ENCODE results near the gene HOXB2.

DNA sequence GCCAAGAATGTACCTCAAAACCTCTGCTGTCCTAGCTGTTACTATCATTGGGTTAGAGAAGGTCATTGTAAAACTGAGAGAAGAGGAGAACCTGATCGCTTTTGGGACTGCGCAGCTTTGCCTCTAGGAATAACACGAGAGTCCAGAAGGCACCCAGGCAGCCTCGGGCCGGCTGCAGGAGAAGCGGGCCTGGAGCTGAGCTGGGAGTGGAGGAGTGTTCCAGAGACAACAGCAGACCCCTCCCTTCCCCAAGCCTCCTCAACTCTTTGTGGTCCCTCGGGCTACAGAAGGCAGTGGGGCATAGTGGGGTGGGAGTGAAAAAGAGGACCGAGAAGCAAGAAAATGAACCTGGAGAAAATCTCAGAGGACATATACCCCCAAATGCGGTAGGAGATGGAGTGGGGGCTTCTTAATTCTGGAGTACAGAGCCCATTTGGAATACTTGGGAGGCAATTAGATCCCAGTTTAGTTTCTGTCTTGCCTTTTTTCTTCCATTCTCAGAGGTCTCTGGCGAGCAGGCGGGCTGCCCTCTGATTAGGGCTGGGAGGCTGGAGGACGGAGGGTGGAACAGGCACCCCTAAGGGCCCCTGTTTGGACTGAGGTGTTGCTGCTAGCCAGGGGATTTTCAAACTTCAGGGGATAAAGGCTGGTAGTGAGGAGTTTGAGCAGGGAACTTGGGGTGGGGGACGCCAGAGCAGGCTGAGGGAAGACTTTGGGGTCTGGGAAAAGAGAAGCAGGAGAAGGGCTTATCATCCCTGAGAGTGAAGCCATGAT, 13.3 kb upstream of the HOXB2 start:
- TF ChIP-seq, protein P1, sequence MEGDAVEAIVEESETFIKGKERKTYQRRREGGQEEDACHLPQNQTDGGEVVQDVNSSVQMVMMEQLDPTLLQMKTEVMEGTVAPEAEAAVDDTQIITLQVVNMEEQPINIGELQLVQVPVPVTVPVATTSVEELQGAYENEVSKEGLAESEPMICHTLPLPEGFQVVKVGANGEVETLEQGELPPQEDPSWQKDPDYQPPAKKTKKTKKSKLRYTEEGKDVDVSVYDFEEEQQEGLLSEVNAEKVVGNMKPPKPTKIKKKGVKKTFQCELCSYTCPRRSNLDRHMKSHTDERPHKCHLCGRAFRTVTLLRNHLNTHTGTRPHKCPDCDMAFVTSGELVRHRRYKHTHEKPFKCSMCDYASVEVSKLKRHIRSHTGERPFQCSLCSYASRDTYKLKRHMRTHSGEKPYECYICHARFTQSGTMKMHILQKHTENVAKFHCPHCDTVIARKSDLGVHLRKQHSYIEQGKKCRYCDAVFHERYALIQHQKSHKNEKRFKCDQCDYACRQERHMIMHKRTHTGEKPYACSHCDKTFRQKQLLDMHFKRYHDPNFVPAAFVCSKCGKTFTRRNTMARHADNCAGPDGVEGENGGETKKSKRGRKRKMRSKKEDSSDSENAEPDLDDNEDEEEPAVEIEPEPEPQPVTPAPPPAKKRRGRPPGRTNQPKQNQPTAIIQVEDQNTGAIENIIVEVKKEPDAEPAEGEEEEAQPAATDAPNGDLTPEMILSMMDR (IDR thresholded peaks at IDR 0.05; ENCODE audit: low read depth, low read length): no peak
- TF ChIP-seq EZH2phosphoT487 (IDR thresholded peaks at IDR 0.05; ENCODE audit: low read depth): no peak

All from OCI-LY3 (cell line).